GM21576 (cell line): ENCODE results near the gene BICC1.

Experiments
- ATAC-seq: cut with Tn5 transposase; IDR thresholded peaks from one replicate; pipeline ENCODE4 v1.9.1; 2021; ENCODE audit warnings: mild to moderate bottlenecking, moderate library complexity; ENCODE audit not compliant: unreplicated experiment

The BICC1 gene

GRCh38 chr10:58560068-58560467 is 47.4 kb downstream of the BICC1 start:
- ATAC-seq = no peak

- ATAC-seq = no peak
These were observed 52.6 kb downstream of the BICC1 start for GRCh38 chr10:58565271-58565670.

GRCh38 chr10:58567652-58568051 is 55.0 kb downstream of the BICC1 start:
- ATAC-seq = no peak

- no peak for ATAC-seq
These were observed 55.8 kb downstream of the BICC1 start for GRCh38 chr10:58568428-58568935.

- ATAC-seq = no peak
These were observed 57.6 kb downstream of the BICC1 start for GRCh38 chr10:58570307-58570723.

- ATAC-seq = no peak
These were observed 58.3 kb downstream of the BICC1 start for GRCh38 chr10:58570979-58571378.

- no peak for ATAC-seq
These were observed 60.5 kb downstream of the BICC1 start for GRCh38 chr10:58573144-58573543.

- no peak for ATAC-seq
These were observed 61.4 kb downstream of the BICC1 start for GRCh38 chr10:58574058-58574457.

GRCh38 chr10:58575491-58575890 is 62.8 kb downstream of the BICC1 start:
- no peak for ATAC-seq

GRCh38 chr10:58576751-58577436 is 64.2 kb downstream of the BICC1 start:
- ATAC-seq = no peak

GRCh38 chr10:58577437-58577777 is 64.7 kb downstream of the BICC1 start:
- no peak for ATAC-seq

GRCh38 chr10:58578366-58578765 is 65.7 kb downstream of the BICC1 start:
- no peak for ATAC-seq

- ATAC-seq = no peak
These were observed 66.5 kb downstream of the BICC1 start for GRCh38 chr10:58579011-58579655.

- ATAC-seq = no peak
These were observed 69.4 kb downstream of the BICC1 start for GRCh38 chr10:58582045-58582444.

- no peak for ATAC-seq
These were observed 72.8 kb downstream of the BICC1 start for GRCh38 chr10:58585435-58585834.

GRCh38 chr10:58586282-58587245 is 73.9 kb downstream of the BICC1 start:
- no peak for ATAC-seq

GRCh38 chr10:58587676-58588075 is 75.0 kb downstream of the BICC1 start:
- no peak for ATAC-seq

GRCh38 chr10:58588673-58589265 is 76.1 kb downstream of the BICC1 start:
- no peak for ATAC-seq

GRCh38 chr10:58590152-58590840 is 77.6 kb downstream of the BICC1 start:
- no peak for ATAC-seq

- no peak for ATAC-seq
These were observed 78.3 kb downstream of the BICC1 start for GRCh38 chr10:58590924-58591323.
